Measurements from ENCODE around the gene RNF20. TPM values are rescaled to one million over a fixed set of nuclear protein-coding genes. Genes with fewer than 3 reads are reported as not detected.
"Not testable (repeated sequence)": the region's sequence is repeated elsewhere in the genome, so short reads cannot be mapped to it uniquely, and the experiment has no call there.

The RNF20 gene, protein sequence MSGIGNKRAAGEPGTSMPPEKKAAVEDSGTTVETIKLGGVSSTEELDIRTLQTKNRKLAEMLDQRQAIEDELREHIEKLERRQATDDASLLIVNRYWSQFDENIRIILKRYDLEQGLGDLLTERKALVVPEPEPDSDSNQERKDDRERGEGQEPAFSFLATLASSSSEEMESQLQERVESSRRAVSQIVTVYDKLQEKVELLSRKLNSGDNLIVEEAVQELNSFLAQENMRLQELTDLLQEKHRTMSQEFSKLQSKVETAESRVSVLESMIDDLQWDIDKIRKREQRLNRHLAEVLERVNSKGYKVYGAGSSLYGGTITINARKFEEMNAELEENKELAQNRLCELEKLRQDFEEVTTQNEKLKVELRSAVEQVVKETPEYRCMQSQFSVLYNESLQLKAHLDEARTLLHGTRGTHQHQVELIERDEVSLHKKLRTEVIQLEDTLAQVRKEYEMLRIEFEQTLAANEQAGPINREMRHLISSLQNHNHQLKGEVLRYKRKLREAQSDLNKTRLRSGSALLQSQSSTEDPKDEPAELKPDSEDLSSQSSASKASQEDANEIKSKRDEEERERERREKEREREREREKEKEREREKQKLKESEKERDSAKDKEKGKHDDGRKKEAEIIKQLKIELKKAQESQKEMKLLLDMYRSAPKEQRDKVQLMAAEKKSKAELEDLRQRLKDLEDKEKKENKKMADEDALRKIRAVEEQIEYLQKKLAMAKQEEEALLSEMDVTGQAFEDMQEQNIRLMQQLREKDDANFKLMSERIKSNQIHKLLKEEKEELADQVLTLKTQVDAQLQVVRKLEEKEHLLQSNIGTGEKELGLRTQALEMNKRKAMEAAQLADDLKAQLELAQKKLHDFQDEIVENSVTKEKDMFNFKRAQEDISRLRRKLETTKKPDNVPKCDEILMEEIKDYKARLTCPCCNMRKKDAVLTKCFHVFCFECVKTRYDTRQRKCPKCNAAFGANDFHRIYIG
- 34.2 TPM for total RNA-seq
- long read RNA-seq, partial matches to known transcripts, result 151 of 163 reads
- long read RNA-seq, other reads (novel, unspliced or antisense), result 11 of 163 reads

DNA sequence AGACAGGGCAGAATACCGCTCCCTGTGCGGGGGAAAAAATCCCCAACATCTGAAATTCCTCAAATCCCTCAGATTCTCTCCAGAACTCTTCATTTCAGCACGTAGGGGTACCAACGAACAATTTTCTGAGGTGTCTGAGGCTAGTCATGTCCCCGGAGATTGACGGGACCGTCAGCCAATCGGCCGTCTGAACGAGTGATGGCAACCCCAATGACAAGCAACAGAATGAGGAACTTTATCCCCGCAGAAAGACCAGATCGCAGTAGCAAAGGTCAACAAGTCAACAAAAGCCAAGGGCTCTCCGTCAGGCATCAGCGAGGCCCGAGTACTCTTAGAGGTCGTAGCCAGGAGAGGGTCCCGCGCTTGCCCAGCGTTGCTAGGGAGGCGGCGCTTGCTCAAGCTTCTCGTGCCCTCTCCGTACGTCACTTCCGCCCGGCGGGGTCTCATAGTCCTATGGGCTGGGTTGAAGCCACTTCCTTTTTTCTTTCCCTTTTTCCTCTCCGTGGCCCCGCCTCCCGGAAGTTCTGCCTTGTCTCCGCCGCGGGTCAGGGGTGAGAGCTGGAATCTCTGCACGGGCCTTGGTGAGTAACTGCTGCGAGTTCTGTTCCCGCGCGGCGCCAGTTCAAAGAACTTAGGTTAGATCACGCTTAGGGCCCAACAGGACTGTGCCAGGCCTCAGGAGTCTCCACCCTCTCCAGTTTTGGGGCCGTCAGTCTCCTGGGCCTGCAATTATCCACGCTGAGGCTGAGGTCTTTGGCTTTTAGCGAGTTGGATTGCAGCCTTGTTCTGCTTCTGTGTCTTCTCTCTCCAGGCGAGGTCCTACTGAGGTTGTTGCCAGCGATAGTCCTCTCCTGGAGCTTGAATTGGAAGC lies at the start of gene RNF20:
Gene RNF20, plus strand, starts transcription at position 520 of the 871 bp plus-strand sequence. CDS start 1,571 bp downstream, outside the sequence.
- DNase-seq (ENCODE audit: low spot score), result peak; percentile 100

DNA sequence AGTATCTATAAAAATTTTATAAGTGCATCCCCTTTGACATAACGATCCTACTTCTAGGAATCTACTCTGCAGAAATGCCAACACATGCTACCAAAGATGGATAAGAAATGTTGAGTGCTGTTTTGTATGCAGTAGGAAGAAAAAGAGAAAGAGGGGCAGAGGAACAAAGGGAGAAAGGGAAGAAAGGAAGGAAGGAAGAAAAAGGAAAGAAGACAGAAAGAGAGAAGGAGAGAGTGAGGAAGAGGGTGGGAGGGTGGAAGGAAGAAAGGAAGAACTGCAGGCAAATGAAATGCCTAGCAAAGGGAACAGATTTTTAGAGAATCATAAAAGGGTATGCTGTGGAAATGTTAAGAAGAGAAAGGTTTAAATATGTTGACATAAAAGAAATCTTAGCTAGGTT lies 49.6 kb upstream of the RNF20 start:
- DNase-seq (ENCODE audit: low spot score), result no peak

DNA sequence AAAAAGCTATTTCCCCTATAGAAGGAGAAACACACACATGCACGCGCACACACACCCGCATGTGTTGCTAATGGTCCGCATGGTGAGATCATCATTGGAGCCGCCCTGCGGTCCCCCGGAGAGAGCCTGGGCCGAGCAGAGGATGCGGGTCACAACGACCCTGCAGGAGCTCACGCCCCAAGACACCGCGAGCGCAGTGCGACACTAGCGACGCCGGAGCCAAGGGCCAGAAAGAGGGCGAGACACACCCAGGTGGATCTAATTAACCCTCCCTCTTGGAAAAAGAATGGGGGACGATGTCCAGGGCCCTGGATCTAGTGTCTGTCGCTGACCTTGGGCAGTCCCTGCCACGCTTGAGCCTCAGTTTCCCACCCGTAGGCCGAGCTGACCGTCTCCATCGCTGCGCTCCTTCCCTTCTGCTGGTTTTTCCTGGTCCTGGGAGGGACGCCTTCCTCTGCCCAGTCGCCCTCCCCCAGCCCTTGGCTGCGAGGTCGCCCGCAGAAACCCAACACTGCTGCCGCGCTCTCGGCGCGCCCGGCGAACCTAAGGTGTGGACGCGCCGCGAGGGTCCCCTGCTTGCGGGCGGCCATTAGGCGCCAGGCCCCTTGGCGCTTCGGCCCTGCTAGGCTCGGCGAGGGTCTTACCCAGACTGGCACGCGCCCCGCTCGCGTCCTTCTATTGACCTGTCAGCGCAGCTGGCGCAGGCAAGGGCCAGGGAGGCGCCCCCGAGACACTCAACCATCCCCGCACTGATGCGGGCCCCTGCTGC lies 47.5 kb upstream of the RNF20 start:
- DNase-seq (ENCODE audit: low spot score), result no peak

DNA sequence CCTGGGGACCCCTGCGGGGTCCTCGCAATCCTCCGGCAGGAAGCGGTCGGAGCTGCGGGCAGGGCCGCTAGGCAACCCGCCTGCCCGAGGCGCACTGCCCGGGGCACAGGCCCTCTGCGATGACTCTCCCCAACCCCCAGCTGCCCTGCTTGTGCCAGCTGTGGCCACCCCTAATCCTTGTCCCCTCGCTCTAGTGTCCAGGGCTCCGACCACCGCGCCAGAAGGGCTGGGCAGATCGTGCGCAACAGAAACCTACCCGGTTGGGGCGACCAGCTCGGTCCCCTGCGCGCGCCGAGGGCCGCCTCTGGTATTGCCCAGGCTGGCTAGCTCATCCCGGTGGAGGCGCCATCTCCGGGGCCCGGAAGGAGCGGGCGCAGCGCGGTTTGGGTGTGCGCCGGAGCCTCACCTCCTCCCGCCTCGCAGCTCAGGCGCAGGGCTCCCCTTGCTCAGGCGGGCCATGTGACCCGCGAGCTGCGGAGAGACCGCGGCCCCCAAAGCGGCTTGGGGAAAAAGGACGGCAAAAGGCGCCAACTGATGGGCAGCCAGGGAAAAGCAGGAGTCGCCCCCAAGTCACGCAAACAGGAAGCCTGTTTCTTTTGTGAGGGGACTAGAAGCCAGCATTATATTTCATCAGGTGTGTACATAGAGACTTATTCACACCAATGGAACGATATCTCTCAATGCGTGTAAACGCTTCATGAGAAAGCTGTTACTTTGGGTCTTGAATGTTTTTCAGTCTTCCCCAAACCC lies 46.8 kb upstream of the RNF20 start:
- peak; percentile 90 for DNase-seq (ENCODE audit: low spot score)

DNA sequence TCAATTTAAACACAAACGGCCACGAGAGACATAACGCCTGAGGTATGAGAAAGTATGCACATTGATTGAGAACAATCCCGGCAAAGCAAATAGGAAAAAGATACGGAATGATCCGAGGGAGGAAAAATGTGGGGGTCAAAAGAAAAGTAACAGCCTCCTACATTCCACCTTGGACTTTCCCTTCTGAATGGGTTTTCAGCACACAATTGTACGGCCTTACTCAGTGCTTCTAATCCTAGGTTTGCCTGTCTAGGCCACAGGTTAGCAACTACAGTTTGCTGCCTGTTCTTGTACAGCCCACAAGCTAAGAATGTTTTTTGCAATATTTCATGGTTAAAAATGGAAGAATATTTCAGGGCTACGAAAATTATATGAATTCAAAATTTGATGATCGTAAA lies 46.2 kb upstream of the RNF20 start:
- no peak for DNase-seq (ENCODE audit: low spot score)

DNA sequence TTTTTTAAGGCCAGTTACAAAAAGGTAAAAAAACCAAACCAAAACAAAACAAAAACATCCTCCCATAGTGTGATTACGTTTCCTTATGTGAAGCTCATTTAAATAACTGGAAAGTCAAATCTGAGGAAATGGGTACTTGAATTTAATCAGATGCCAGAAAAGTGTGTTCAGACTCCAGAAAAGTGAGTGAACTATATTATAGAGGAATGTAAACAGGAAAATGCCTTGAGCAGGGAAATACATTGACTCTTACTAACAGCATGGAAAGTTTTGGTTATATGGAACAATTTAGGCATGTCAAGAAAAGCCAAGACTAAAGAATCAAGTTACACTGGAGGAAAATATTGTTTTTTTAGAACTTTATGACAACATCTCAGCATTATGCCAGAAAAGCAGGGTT lies 37.8 kb upstream of the RNF20 start:
- DNase-seq (ENCODE audit: low spot score), result no peak

DNA sequence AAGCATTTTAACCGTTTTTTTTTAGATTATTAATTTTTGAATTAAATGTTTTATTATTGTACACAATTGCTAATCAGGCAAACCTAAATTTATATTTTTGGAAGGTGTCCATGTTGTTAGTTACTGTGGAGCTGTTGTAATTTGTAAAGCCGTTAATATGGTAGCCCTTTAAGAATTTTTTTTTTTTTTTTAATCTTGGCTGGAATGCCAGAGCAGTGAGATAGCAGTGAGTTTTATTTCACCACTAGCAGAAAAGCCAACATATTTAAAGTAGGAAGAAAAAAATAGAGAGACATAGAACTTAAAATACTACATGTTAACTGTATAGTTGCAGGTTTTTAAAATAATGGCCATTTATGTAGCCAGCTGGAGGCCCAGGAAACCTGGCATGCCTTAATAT lies 35.3 kb upstream of the RNF20 start:
- no peak for DNase-seq (ENCODE audit: low spot score)

DNA sequence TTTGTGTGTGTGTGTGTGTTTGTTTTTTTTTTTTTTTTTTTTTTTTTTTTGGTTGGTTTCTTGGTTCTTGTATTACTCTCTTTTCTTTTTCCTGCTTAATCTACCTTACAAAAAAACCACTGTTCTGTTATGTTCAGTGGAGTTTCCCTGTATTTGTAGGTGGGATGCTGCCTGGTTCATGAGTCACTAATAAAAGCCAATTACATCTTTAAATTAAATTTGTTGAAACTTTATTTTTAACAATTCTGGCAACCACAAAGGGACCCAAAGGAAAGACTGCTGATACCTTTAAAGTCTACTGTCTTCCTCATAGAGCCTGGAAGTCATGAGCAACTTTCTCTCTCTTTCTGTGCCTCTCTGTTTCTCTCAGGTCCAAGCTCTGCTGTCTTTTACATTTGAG lies 29.5 kb upstream of the RNF20 start:
- DNase-seq (ENCODE audit: low spot score), result no peak

DNA sequence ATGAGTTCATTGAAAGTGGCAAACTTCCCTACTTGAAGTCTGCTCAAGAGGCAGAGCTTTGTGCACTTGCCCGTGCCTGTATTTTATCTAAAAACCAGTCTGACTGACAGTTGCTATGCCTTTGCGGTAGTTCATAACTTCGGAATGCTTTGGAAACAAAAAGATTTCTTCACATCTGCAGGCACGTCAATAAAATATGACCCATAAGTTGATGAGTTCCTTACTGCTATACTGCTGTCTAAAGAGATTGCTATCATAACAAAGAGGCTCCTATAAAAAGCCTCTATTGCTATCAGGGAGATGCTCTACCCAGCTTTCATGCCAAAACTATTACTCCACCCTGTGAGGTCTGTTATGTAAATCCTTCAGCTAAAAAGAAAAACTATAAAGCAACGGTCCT lies 25.4 kb upstream of the RNF20 start:
- no peak for DNase-seq (ENCODE audit: low spot score)

DNA sequence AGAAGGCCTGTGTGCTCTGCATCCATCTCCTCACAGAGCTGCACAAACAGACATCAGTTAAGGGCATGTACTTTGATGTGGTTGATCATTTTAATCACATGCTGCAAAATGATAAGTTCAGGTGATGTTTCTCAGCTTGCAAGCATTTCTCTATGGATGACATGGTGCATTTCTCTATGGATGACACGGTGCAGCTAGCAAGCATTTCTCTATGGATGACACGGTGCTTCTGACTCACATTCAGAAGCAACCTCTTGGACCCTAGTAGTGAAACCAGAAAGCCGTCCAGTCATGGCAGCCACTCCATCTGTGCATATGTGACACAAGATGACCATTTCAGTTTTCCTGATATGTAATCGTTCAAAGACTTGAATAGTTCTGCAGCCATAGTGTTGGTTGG lies 24.1 kb upstream of the RNF20 start:
- DNase-seq (ENCODE audit: low spot score), result no peak

DNA sequence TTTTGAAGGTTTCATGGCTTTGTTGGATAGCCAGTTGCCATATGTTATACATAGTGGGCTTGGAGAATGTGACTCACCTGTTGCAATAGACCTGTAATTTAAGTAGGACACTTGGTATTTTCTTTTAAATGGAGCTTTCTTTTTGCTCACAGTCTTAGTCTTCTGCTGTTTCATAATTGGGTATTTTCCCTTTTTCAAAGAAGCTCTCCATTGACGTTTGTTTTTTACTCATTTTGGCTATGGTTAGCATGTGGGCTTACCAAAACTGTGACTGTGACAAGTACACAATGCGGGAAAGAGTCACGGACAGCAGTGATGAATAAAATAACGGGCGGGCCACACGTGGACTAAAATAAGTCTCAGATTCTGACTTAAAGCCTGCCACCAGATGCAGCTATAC lies 23.2 kb upstream of the RNF20 start:
- DNase-seq (ENCODE audit: low spot score), result no peak

DNA sequence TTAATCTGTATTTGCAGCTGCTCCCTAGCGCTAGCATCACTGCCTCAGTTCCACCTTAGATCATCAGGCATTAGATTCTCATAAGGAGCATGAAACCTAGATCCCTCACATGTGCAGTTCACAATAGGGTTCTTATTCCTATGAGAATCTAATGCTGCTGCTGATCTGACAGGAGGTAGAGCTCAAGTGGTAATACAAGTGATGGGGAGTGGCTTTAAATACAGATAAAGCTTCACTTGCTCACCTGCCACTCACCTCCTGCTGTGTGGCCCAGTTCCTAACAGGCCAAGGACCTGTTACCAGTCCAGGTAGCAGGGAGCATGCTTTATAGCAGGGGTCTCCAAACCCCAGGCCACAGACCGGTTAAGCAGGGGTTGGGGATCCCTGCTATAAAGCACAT lies 22.6 kb upstream of the RNF20 start:
- DNase-seq (ENCODE audit: low spot score), result no peak

DNA sequence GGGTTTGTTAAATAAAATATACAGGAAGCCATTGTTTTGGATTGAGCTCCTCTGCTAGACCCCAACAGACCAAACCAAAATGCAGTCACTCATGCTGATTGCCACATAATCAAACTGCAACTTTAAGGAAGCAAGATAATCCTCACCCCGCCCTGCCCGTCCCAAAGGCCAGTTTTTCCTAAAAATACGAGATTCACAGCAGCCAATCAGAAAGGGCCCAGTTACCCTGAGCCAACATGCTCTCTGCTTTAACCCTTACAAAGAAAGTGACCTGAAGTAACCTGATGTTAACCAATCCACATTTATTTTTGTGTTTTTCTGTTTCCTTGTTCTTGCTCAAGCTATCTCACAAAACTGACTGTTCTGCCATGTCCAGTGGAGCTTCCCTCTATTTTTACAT lies 21.5 kb upstream of the RNF20 start:
- DNase-seq (ENCODE audit: low spot score), result no peak

DNA sequence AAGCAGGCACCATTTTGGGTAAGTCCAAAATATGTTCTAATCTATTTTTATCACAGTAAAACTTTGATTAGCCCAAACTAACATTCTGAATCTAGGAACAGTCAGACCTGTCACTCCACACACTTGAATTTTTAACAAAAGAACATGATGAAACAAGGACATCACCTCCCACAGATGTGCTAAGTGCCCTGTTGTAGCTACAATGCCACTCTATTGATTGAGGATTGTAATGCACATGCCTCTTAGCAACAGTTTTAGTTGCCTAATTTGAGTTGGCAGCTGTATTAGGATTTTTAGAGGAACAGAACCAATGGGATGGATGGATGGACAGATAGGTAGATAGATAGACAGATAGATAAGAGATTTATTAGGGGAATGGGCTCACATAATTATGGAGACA lies 20.3 kb upstream of the RNF20 start:
- no peak for DNase-seq (ENCODE audit: low spot score)

DNA sequence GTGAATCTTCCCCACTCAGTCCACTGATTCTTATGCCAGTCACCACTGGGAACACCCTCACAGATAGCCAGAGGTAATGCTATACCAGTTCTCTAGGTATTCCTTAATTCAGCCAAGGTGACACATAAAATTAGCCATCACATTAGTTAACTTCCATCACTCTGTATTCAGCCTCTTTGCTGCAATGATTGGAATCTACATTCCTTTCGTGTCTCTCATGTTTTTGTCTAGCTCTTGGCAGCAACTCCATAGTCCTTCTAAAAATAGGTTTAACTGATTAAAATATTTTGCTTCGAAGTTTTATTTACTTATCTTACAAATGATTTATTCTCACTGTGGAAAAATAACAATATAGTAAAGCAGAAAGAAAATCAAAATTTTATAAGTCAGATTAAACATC lies 19.6 kb upstream of the RNF20 start:
- no peak for DNase-seq (ENCODE audit: low spot score)

DNA sequence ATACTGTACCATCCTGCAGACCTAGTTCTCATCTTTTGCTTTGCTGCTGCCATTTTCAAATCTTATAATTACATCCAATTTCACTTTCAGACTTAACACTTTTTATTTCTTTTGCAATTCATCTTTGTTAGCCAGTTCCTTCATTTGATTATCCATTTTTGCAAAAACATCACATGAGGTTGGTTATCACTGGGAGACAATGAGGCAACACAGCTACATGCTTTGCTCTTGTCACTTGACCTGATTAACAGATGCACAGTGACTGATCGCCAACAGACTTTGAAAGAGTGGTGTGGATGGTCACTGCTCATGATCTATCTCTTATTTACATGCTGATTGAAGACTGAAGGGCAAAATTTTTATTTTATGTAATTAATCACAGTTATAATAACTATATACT lies 17.0 kb upstream of the RNF20 start:
- no peak for DNase-seq (ENCODE audit: low spot score)

DNA sequence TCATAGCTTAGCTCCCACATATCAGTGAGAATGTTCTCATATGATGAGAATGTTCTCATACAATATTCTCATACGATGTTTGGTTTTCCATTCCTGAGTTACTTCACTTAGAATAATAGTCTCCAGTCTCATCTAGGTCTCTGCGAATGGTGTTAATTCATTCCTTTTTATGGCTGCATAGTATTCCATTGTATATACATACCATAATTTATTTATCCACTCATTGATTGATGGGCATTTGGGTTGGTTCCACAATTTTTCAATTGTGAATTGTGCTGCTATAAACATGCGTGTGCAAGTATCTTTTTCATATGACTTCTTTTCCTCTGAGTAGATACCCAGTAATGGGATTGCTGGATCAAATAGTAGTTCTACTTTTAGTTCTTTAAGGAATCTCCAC lies 15.2 kb upstream of the RNF20 start:
- not testable (repeated sequence) for DNase-seq (ENCODE audit: low spot score)

DNA sequence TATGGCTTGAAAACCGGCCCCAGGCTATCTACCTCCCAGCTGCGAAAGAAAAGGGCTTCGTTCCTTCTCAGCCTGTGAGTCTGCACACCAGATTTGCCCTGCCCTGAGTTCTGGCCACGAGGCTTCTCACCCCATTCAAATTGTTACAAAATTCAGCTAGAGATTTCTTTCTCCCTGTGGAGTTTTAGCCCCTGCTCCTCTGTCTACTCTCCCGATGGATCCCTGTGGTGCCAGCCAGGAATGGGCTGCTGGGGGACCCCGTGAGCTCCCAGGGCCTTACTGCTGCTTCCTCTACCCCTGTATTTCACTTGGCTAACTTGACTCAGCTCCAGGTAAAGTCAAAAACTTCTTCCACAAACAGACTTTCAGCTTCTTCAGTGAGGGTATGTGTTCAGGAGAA lies 9.3 kb upstream of the RNF20 start:
- no peak for DNase-seq (ENCODE audit: low spot score)

DNA sequence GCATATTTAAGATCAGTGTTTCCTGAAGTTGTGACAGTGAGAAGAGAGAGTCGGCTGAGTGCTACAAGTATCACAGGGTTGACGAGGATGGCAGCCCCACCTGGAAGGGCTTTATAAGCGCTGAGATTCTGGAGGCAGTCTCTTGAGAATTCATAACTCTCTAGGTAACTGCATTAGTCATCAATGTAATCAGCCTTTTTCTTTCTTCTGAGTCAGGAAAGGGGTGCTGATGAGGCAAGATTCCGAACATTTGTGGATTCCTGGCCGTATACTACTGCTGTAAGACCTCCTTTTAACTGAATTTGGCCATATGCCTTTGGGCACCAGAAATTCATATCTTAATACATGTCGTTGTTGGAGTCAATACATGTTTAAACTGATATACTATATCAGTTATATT lies 6.6 kb upstream of the RNF20 start:
- no peak for DNase-seq (ENCODE audit: low spot score)

DNA sequence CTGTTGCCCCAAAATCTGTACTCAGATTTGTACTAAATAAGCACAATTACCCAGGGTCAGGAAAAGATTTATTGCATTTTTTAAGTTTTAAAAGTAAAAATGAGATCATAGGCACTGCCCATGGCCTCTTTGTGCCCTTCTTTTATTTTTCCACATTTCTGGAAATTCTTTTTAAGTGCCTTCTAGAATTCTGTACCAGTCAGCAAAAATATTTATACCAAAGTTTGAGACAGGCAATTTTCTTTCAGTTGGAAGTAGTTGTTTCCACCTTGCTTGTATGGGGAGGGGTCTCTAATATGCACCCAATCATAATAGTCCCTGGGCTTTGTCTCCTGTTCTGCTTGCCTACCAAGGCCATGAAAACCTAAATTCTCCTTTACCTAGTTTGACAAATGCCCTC lies 5.6 kb upstream of the RNF20 start:
- no peak for DNase-seq (ENCODE audit: low spot score)
